ENCODE results near the gene KAT2B.
A peak's percentile ranks its signal among the peaks of the same experiment; 100 is the strongest.

Gene KAT2B

GRCh38 chr3:20105513-20106280 is 65.5 kb downstream of the KAT2B start:
- Histone ChIP-seq H3K9ac (no peak overlapping the region), H4K20me1 (ENCODE audit: insufficient read depth) (no peaks in the 10 kb centered on the region), H2AFZ (ENCODE audit: low read depth) (no peak overlapping the region), H3K4me3 (IDR thresholded peaks at IDR 0.05; ENCODE audit: insufficient read depth, low read depth, low read length) (no peak overlapping the region), H3K4me1 (ENCODE audit: low read depth, poor library complexity, severe bottlenecking) (peaks cover 48% of the 10 kb centered on the region), H3K27me3 (ENCODE audit: insufficient read depth, low read depth) (no peaks in the 10 kb centered on the region), H3K36me3 (ENCODE audit: insufficient read depth) (no peaks in the 10 kb centered on the region), H3K79me2 (ENCODE audit: insufficient read depth, low read depth) (no peaks in the 10 kb centered on the region), H3K27ac (peak overlapping the region; percentile 74; the same call in 1 of the 2 replicates), H3K4me2 (peak overlapping the region; percentile 72; the same call in 1 of the 2 replicates)
- TF ChIP-seq, protein P1, sequence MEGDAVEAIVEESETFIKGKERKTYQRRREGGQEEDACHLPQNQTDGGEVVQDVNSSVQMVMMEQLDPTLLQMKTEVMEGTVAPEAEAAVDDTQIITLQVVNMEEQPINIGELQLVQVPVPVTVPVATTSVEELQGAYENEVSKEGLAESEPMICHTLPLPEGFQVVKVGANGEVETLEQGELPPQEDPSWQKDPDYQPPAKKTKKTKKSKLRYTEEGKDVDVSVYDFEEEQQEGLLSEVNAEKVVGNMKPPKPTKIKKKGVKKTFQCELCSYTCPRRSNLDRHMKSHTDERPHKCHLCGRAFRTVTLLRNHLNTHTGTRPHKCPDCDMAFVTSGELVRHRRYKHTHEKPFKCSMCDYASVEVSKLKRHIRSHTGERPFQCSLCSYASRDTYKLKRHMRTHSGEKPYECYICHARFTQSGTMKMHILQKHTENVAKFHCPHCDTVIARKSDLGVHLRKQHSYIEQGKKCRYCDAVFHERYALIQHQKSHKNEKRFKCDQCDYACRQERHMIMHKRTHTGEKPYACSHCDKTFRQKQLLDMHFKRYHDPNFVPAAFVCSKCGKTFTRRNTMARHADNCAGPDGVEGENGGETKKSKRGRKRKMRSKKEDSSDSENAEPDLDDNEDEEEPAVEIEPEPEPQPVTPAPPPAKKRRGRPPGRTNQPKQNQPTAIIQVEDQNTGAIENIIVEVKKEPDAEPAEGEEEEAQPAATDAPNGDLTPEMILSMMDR (conservative IDR thresholded peaks at IDR 0.05; ENCODE audit: low read depth, low read length), result no peak

- no peaks in the 10 kb centered on the region for H4K20me1 ChIP-seq (ENCODE audit: insufficient read depth)
- no peak overlapping the region for H3K4me3 ChIP-seq (IDR thresholded peaks at IDR 0.05; ENCODE audit: insufficient read depth, low read depth, low read length)
- H3K79me2 ChIP-seq (ENCODE audit: insufficient read depth, low read depth), result no peaks in the 10 kb centered on the region
- H3K27ac ChIP-seq, result no peak overlapping the region
- no peak overlapping the region for H3K4me2 ChIP-seq
- H3K9ac ChIP-seq, result no peak overlapping the region
- H3K36me3 ChIP-seq (ENCODE audit: insufficient read depth), result no peaks in the 10 kb centered on the region
- H3K27me3 ChIP-seq (ENCODE audit: insufficient read depth, low read depth), result no peaks in the 10 kb centered on the region
- TF ChIP-seq, protein P1 (conservative IDR thresholded peaks at IDR 0.05; ENCODE audit: low read depth, low read length), result no peak
- no peak overlapping the region for H2AFZ ChIP-seq (ENCODE audit: low read depth)
- H3K4me1 ChIP-seq (ENCODE audit: low read depth, poor library complexity, severe bottlenecking), result peaks cover 38% of the 10 kb centered on the region
Measured at GRCh38 chr3:20107722-20108121, 67.5 kb downstream of the KAT2B start.

- Histone ChIP-seq H4K20me1 (ENCODE audit: insufficient read depth) (no peaks in the 10 kb centered on the region), H3K4me1 (ENCODE audit: low read depth, poor library complexity, severe bottlenecking) (peaks cover 27% of the 10 kb centered on the region), H3K27ac (no peak overlapping the region), H3K9ac (no peak overlapping the region), H2AFZ (ENCODE audit: low read depth) (no peak overlapping the region), H3K4me3 (IDR thresholded peaks at IDR 0.05; ENCODE audit: insufficient read depth, low read depth, low read length) (no peak overlapping the region), H3K27me3 (ENCODE audit: insufficient read depth, low read depth) (no peaks in the 10 kb centered on the region), H3K36me3 (ENCODE audit: insufficient read depth) (no peaks in the 10 kb centered on the region), H3K4me2 (no peak overlapping the region), H3K79me2 (ENCODE audit: insufficient read depth, low read depth) (no peaks in the 10 kb centered on the region)
- TF ChIP-seq, protein P1 (conservative IDR thresholded peaks at IDR 0.05; ENCODE audit: low read depth, low read length), result no peak
Measured at GRCh38 chr3:20108869-20109268, 68.6 kb downstream of the KAT2B start.

DNA sequence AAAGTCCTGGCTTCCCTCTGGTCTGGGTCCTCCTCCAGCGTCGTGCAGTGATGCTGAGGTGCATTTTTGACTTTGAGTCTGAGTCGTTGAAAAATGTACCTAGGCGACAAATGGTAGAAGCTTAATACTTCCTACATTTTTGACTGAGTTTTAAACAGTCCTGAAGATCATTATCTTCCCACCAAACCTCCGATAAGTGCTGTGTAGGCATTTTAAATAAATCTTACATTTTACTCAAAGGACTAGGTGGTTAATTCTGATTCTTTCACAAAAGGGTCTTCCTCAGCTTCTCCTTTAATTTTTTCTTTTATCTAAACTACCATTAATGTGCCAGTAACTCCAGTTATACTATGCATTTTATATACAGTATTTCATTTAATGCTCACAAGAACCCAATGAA is 70.6 kb downstream of the KAT2B start:
- H2AFZ ChIP-seq (ENCODE audit: low read depth), result no peak overlapping the region
- no peak overlapping the region for H3K27ac ChIP-seq
- no peaks in the 10 kb centered on the region for H3K27me3 ChIP-seq (ENCODE audit: insufficient read depth, low read depth)
- no peak overlapping the region for H3K4me3 ChIP-seq (IDR thresholded peaks at IDR 0.05; ENCODE audit: insufficient read depth, low read depth, low read length)
- no peaks in the 10 kb centered on the region for H4K20me1 ChIP-seq (ENCODE audit: insufficient read depth)
- no peaks in the 10 kb centered on the region for H3K36me3 ChIP-seq (ENCODE audit: insufficient read depth)
- no peaks in the 10 kb centered on the region for H3K79me2 ChIP-seq (ENCODE audit: insufficient read depth, low read depth)
- peaks cover 9% of the 10 kb centered on the region for H3K4me1 ChIP-seq (ENCODE audit: low read depth, poor library complexity, severe bottlenecking)
- TF ChIP-seq, protein P1 (conservative IDR thresholded peaks at IDR 0.05; ENCODE audit: low read depth, low read length), result no peak
- H3K9ac ChIP-seq, result no peak overlapping the region
- no peak overlapping the region for H3K4me2 ChIP-seq
